Measurements from ENCODE around the gene SIK2.

- TF ChIP-seq, protein P1, sequence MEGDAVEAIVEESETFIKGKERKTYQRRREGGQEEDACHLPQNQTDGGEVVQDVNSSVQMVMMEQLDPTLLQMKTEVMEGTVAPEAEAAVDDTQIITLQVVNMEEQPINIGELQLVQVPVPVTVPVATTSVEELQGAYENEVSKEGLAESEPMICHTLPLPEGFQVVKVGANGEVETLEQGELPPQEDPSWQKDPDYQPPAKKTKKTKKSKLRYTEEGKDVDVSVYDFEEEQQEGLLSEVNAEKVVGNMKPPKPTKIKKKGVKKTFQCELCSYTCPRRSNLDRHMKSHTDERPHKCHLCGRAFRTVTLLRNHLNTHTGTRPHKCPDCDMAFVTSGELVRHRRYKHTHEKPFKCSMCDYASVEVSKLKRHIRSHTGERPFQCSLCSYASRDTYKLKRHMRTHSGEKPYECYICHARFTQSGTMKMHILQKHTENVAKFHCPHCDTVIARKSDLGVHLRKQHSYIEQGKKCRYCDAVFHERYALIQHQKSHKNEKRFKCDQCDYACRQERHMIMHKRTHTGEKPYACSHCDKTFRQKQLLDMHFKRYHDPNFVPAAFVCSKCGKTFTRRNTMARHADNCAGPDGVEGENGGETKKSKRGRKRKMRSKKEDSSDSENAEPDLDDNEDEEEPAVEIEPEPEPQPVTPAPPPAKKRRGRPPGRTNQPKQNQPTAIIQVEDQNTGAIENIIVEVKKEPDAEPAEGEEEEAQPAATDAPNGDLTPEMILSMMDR (IDR thresholded peaks at IDR 0.05; ENCODE audit: borderline replicate concordance, extremely low read depth, low read length, poor library complexity, severe bottlenecking): no peak
- TF ChIP-seq EZH2 (IDR thresholded peaks at IDR 0.05; ENCODE audit: borderline replicate concordance, low read depth, low read length, severe bottlenecking): no peak
These were observed 160.3 kb downstream of the SIK2 start for GRCh38 chr11:111762526-111762925.

Measured in DND-41 (cell line).